Rectal smooth muscle tissue (tissue), 1 donor: ENCODE measurements around the gene SF3B5.

Source experiments
- H3K27ac ChIP-seq: one replicate; pipeline ENCODE4 v1.7.0; 2013; ENCODE audit warnings: low read depth, low read length, inconsistent platforms
- H3K27me3 ChIP-seq: one replicate; pipeline ENCODE4 v1.7.0; 2013; ENCODE audit warnings: low read length; ENCODE audit not compliant: control insufficient read depth, insufficient read depth
- H3K36me3 ChIP-seq: one replicate; pipeline ENCODE4 v1.7.0; 2013; ENCODE audit warnings: low read length; ENCODE audit not compliant: control insufficient read depth, insufficient read depth
- H3K4me1 ChIP-seq: one replicate; pipeline ENCODE4 v1.7.0; 2013; ENCODE audit warnings: low read length; ENCODE audit not compliant: control insufficient read depth, insufficient read depth
- H3K4me3 ChIP-seq: one replicate; pipeline ENCODE4 v1.7.0; 2013; ENCODE audit warnings: low read length
- H3K9ac ChIP-seq: one replicate; pipeline ENCODE4 v1.7.0; 2013; ENCODE audit warnings: low read length

SF3B5 gene

DNA sequence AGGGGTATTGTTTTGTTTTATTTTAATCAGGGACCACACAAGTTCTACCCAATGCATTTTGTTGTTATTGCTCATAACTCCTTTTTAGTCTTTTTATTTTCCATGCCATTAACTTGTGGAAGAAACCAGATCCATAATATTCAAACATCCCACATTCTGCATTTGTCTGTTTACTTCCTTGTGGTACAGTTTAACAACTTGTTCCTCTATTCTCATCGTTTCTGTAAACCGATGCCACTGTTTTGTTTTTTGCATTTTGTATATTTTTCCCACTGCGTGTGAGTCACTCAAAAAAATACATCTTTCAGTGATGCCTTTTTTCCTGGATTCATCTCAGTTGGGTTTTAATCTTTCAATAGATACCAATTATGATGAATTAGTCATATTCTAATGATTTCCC lies 22.3 kb downstream of the SF3B5 start:
- H3K4me1 ChIP-seq: no peaks in the 10 kb centered on the region
- H3K27me3 ChIP-seq: peaks cover under 1% of the 10 kb centered on the region
- H3K9ac ChIP-seq: no peak overlapping the region
- H3K27ac ChIP-seq: no peak overlapping the region
- H3K36me3 ChIP-seq: no peaks in the 10 kb centered on the region
- H3K4me3 ChIP-seq: no peak overlapping the region

DNA sequence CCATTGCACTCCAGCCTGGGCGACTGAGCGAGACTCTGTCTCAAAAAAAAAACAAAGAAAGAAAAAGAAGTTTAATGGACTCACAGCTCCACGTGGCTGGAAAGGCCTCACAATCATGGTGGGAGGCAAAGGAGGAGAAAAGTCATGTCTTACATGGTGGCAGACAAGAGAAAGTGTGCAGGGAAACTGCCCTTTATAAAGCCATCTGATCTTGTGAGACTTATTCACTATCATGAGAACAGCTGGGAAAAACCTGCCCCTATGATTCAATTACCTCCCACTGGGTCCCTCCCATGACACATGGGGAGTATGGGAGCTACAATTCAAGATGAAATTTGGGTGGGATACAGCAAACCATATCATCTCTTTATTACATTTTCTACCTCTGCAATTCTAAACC lies 25.9 kb downstream of the SF3B5 start:
- H3K4me3 ChIP-seq: no peak overlapping the region
- no peaks in the 10 kb centered on the region for H3K36me3 ChIP-seq
- peaks cover 8% of the 10 kb centered on the region for H3K27me3 ChIP-seq
- H3K4me1 ChIP-seq: no peaks in the 10 kb centered on the region
- H3K27ac ChIP-seq: no peak overlapping the region
- H3K9ac ChIP-seq: no peak overlapping the region

DNA sequence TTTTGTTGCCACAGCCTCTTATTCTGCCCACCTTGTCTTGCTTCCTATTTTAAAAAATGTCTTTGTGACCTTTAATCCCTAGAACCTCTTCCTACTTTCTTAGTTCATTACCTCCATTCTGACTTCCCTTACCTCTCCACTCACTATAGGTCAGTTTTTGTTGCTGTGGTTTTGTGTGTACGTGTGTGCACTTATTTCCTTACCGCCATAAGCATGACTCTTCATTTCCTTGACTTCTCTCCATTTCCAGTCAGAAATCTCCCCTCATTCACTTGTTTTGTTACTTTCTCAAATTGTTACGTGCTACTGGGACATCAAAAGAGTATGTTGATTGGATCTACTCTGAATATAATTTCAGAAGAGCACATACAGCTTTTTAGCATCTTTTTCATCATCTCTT lies 26.6 kb downstream of the SF3B5 start:
- H3K4me3 ChIP-seq: no peak overlapping the region

DNA sequence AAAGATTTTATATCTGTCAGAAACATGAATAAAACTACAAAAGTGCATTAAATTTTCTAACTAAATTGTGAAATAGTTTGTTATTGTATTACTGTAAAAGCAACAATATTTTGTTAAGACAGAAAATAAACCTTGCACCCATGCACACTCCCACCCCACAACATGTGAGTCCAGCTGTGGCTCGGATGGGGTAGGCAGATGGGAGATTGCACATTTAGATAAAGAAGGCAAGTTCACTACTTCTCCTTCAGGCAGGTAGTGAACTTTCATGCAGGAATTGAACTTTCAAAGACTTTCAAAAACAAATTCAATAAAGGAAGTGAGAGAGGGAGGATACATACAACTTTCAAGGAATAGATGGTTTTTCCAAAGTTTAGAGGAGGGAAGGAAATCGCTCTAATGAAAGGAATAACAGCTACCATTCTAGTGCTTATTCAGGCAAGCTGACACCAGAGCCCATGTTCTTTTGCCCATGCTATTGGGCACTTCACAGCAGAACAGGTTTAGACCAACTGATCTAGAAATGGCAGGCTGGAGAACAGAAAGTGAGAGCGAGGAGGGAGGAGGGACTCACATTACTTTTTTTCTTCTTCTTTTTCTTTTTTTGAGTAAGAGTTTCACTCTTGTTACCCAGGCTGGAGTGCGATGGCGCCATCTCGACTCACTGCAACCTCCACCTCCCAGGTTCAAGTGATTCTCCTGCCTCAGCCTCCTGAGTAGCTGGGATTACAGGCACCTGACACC lies 28.5 kb downstream of the SF3B5 start:
- Histone ChIP-seq H3K4me1 (no peaks in the 10 kb centered on the region), H3K27ac (no peak overlapping the region), H3K36me3 (no peaks in the 10 kb centered on the region), H3K27me3 (peaks cover 8% of the 10 kb centered on the region), H3K9ac (no peak overlapping the region), H3K4me3 (no peak overlapping the region)

More for the DNA sequence above, 26.6 kb downstream of the SF3B5 start:
- Histone ChIP-seq H3K4me1 (no peaks in the 10 kb centered on the region), H3K36me3 (no peaks in the 10 kb centered on the region), H3K27ac (no peak overlapping the region), H3K9ac (no peak overlapping the region), H3K27me3 (peaks cover 8% of the 10 kb centered on the region)

DNA sequence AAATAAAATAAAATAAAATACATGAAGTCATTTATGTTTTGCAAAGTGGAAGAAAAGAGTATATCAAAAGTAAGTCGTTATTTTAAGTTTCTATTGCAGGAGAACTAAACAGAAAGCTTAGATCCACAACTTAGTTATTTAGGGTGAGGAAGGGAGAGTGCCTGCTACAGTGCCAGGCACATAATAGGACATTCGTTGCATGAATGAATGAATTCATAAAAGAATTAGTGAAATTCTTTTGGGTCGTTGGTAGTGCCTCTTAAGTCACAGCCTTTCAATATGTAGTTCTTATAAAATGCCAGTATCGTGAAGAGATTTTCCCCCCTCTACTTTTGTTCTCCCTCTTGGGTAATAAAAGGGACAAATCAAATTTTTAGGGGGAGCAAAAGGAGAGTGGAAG lies 29.1 kb downstream of the SF3B5 start:
- H3K27me3 ChIP-seq: peaks cover 8% of the 10 kb centered on the region
- no peak overlapping the region for H3K4me3 ChIP-seq
- H3K4me1 ChIP-seq: no peaks in the 10 kb centered on the region
- H3K27ac ChIP-seq: no peak overlapping the region
- no peak overlapping the region for H3K9ac ChIP-seq
- no peaks in the 10 kb centered on the region for H3K36me3 ChIP-seq

DNA sequence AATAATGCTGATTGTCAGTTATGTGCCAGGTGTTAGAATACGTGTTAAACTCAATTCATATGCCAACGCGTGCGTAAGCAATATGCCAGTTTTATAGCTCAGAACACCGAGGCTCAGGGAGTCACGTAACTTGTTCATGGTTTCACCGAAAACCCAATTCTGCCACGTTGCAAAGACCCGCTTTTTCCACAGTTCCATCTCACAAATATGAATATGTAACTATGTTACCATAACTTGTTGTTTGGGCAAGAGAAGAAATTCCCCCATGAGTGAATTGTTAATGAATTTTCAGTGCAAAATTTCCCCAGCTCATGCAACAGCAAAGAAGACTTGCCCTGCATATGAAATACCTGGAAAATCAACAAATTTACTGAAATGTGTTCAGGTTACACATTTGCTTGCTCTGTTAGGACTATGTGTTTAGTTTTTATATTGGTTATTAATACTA lies 30.1 kb downstream of the SF3B5 start:
- no peaks in the 10 kb centered on the region for H3K4me1 ChIP-seq
- H3K27ac ChIP-seq: no peak overlapping the region
- no peak overlapping the region for H3K9ac ChIP-seq
- no peaks in the 10 kb centered on the region for H3K36me3 ChIP-seq
- H3K27me3 ChIP-seq: peaks cover 8% of the 10 kb centered on the region
- H3K4me3 ChIP-seq: peak overlapping the region; percentile 76

DNA sequence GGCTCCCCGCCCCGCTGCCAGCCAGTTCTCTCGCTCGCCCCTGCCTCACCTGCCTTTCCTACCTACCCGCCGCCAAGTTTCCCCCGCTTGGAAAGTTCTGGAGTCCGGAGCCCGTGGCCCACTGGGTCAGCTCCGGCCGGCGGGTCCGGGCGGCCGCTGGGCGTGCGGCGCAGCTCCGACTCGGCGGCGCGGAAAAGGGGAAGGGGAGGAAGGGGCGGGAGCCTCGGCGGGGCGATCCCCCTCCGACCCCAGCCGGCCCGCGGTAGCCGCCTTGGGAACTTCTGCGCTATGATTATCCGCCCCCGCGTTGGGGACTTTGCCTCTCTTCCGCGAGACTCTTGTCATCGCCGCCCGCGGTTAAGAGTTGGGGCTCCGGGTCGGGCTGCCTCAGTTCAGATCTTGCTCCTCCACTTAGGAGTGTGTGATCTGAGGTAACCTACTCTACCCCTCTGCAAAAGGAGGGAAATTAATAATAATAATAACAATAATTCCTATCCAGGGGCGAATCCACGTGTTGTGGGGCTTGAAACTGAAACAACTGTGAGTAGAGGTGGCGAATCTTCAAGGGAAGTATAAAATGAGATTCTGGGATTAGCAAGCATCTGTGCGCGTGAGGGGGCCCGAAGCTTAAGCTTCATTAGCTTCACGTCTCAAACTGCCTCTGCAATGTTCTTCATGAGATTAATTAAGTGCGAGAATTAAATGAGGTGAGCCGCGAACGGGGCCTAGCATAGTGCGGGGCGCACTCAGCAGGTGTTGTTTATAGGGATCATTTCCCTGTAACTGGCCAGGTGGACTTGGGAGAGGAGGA lies 30.8 kb downstream of the SF3B5 start:
- Histone ChIP-seq H3K4me1 (no peaks in the 10 kb centered on the region), H3K9ac (peak overlapping the region; percentile 11), H3K27ac (peak overlapping the region; percentile 40), H3K4me3 (peak overlapping the region; percentile 76), H3K36me3 (no peaks in the 10 kb centered on the region), H3K27me3 (peaks cover 8% of the 10 kb centered on the region)

DNA sequence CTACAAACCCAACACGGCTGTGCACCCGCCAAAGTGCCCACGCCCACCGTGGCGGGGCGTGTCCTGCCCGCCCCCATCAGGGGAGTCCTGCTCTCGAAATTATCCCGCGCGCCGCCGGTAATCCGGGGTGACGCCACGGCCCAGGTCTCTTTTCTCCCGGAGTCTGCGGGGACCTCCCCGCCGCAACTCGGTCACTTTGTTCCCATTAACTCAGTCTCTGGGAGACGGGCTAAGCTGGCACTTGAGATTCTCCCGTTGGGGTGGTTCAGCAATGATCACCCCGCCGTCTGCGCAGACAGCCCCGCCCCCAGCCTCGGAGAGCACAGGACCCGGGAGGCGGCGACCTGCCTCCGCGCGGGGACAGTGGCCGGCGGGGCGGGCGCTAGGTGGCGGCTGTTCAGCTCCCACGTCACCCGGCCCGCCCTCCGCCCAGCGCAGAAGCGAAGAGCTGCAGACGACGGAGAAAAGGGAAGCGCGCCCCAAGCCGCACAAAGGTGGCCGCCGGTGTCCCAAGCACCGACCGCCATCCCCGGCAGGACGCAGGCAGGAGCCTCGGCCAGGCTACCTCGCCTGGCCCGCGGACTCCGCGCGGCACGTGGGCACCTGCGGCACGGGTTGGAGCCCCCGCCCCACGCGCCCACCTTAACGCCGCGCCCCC lies 31.5 kb downstream of the SF3B5 start:
- peak overlapping the region; percentile 76 for H3K4me3 ChIP-seq
- H3K27me3 ChIP-seq: peaks cover 8% of the 10 kb centered on the region
- H3K4me1 ChIP-seq: no peaks in the 10 kb centered on the region
- H3K36me3 ChIP-seq: no peaks in the 10 kb centered on the region
- H3K27ac ChIP-seq: peak overlapping the region; percentile 40
- H3K9ac ChIP-seq: peak overlapping the region; percentile 56

DNA sequence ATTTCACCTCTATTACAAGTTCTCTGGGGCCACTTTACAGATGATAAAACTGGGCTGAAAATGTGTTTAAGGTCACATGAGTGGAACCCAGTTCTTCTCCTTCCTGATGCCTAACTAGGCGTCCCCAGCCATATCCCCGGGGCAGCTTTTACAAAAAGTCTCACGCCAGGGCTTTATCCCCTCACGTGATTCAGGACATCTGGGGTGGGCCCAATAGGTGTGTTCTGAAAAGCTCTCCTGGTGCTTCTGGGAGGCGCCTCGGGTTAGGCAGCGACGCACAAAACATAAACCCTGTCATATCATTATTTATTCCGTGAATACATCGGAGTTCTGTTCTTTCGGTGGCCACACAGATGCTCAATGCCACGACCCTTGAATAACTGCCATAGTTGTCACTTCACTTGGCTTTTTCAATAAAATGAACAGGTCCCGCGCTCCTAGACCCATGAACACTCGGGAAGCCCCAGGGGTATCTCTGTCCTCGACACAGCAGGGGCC lies 32.1 kb downstream of the SF3B5 start:
- Histone ChIP-seq H3K36me3 (no peaks in the 10 kb centered on the region), H3K9ac (peak overlapping the region; percentile 56), H3K4me3 (peak overlapping the region; percentile 76), H3K4me1 (no peaks in the 10 kb centered on the region), H3K27me3 (peaks cover 8% of the 10 kb centered on the region), H3K27ac (no peak overlapping the region)

DNA sequence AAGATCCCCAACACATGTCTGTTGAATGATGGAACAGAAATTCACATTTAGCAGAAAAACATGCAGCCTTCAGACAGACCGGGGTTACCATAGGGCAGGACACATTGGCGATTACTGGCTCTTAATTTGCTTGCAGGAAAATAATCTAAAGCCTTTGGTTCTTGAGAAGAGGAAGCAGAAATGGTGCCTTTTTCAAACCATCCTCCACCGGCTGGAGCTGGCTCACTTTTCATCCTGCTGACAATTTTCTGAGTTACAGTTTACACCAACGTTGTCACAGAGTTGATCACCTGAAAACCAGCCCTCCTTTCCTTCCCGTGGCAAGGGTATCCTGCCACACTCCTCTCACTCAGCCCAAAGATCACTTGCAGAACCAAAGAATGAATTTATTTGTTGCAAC lies 32.6 kb downstream of the SF3B5 start:
- Histone ChIP-seq H3K27ac (no peak overlapping the region), H3K9ac (no peak overlapping the region), H3K4me3 (peak overlapping the region; percentile 76), H3K27me3 (peaks cover 5% of the 10 kb centered on the region), H3K36me3 (no peaks in the 10 kb centered on the region), H3K4me1 (no peaks in the 10 kb centered on the region)

DNA sequence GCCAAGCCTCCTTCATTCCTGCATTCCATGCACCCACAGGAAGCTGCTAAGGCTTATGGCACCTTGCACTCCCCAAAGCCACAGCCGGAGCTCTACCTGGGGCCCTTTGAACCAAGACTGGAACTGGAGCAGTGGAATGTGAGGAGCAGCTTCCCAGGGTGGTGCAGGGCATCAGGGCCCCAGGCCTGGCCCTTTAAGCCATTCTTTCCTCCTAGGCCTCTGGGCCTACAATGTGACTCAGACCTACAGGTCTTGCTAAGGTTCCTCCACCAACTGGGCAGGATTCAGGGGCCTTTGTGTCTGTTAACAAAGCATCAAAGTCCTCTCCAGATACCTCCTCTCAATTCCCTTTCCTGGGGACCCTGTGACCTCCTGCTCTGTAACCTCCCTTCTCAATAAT lies 36.2 kb downstream of the SF3B5 start:
- Histone ChIP-seq H3K4me3 (no peak overlapping the region), H3K27me3 (no peaks in the 10 kb centered on the region), H3K4me1 (no peaks in the 10 kb centered on the region), H3K36me3 (no peaks in the 10 kb centered on the region), H3K27ac (no peak overlapping the region), H3K9ac (no peak overlapping the region)
